HEK293 (cell line): ENCODE measurements around the gene TNFRSF17.

Experiments
- FEZF1 ChIP-seq: fragments of 450-650 bp; formaldehyde crosslinking; IDR thresholded peaks from 2 replicates; pipeline ENCODE4 v1.5.1; 2016; ENCODE audit warnings: missing biosample characterization, missing genetic modification characterization
- SP7 ChIP-seq: fragments of 450-650 bp; formaldehyde crosslinking; IDR thresholded peaks from 2 replicates; pipeline ENCODE4 v1.5.1; 2016; ENCODE audit warnings: missing biosample characterization, missing genetic modification characterization
- ZNF184 ChIP-seq: fragments of 450-650 bp; IDR thresholded peaks from 2 replicates; pipeline ENCODE4 v1.5.1; 2018; ENCODE audit warnings: missing biosample characterization, mild to moderate bottlenecking, missing genetic modification characterization
- ZNF292 ChIP-seq: fragments of 450-650 bp; formaldehyde crosslinking; IDR thresholded peaks from 2 replicates; pipeline ENCODE4 v1.5.1; 2016; ENCODE audit warnings: low read depth, missing biosample characterization, missing genetic modification characterization, borderline replicate concordance
- ZNF670 ChIP-seq: fragments of 450-650 bp; formaldehyde crosslinking; IDR thresholded peaks from 2 replicates; pipeline ENCODE4 v1.5.1; 2016; ENCODE audit warnings: missing biosample characterization, missing genetic modification characterization, low read depth
- ZNF768 ChIP-seq: fragments of 450-650 bp; formaldehyde crosslinking; IDR thresholded peaks from 2 replicates; pipeline ENCODE4 v1.5.1; 2018; ENCODE audit warnings: missing biosample characterization, mild to moderate bottlenecking, missing genetic modification characterization
- ZNF777 ChIP-seq: fragments of 450-650 bp; formaldehyde crosslinking; IDR thresholded peaks from 2 replicates; pipeline ENCODE4 v1.5.1; 2017; ENCODE audit warnings: missing biosample characterization, missing genetic modification characterization, borderline replicate concordance
- TF ChIP-seq, protein P1 (sequence below): fragments of 450-650 bp; formaldehyde crosslinking; IDR thresholded peaks from 2 replicates; pipeline ENCODE4 v1.5.1; 2016; ENCODE audit warnings: missing biosample characterization, missing genetic modification characterization
- TF ChIP-seq, protein P2 (sequence below): fragments of 450-650 bp; formaldehyde crosslinking; IDR thresholded peaks from 2 replicates; pipeline ENCODE4 v1.5.1; 2016; ENCODE audit warnings: missing biosample characterization, missing genetic modification characterization
- TF ChIP-seq, protein P3 (sequence below): fragments of 450-650 bp; formaldehyde crosslinking; IDR thresholded peaks from 2 replicates; pipeline ENCODE4 v1.5.1; 2016; ENCODE audit warnings: missing biosample characterization, missing genetic modification characterization
- TF ChIP-seq, protein P4 (sequence below): fragments of 450-650 bp; formaldehyde crosslinking; IDR thresholded peaks from 2 replicates; pipeline ENCODE4 v1.5.1; 2016; ENCODE audit warnings: missing biosample characterization, missing genetic modification characterization, low read depth
- TF ChIP-seq, protein P5 (sequence below): fragments of 450-650 bp; formaldehyde crosslinking; IDR thresholded peaks from 2 replicates; pipeline ENCODE4 v1.5.1; 2016; ENCODE audit warnings: missing biosample characterization, missing genetic modification characterization

DNA sequence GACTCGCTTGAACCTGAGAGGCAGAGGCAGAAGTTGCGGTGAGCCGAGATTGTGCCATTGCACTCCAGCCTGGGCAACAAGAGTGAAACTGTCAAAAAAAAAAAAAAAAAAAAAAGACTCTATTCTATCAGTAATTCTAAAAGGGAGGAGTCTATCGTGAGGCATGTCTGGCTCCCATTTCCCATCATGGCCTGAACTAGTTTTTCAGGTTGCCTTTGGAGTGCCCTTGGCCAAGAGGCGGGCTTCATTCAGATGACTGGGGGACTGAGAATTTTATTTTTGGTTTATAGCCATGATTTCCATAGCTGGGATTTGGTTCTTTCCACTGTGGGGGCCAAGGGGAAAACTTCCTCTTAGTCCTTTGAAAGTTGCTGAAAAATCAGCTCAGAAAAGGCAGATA lies 8.1 kb downstream of the TNFRSF17 start:
- TF ChIP-seq SP7 (tag by site-specific recombination) (no peak), ZNF777 (tag by site-specific recombination) (no peak), ZNF670 (tag by site-specific recombination) (no peak), FEZF1 (tag by site-specific recombination) (no peak), ZNF292 (tag by site-specific recombination) (no peak), ZNF768 (tag by site-specific recombination) (no peak), ZNF184 (tag by site-specific recombination) (no peak)
- TF ChIP-seq, protein P1, sequence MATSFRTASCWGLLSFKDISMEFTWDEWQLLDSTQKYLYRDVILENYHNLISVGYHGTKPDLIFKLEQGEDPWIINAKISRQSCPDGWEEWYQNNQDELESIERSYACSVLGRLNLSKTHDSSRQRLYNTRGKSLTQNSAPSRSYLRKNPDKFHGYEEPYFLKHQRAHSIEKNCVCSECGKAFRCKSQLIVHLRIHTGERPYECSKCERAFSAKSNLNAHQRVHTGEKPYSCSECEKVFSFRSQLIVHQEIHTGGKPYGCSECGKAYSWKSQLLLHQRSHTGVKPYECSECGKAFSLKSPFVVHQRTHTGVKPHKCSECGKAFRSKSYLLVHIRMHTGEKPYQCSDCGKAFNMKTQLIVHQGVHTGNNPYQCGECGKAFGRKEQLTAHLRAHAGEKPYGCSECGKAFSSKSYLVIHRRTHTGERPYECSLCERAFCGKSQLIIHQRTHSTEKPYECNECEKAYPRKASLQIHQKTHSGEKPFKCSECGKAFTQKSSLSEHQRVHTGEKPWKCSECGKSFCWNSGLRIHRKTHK (tag by site-specific recombination): no peak
- TF ChIP-seq, protein P2, sequence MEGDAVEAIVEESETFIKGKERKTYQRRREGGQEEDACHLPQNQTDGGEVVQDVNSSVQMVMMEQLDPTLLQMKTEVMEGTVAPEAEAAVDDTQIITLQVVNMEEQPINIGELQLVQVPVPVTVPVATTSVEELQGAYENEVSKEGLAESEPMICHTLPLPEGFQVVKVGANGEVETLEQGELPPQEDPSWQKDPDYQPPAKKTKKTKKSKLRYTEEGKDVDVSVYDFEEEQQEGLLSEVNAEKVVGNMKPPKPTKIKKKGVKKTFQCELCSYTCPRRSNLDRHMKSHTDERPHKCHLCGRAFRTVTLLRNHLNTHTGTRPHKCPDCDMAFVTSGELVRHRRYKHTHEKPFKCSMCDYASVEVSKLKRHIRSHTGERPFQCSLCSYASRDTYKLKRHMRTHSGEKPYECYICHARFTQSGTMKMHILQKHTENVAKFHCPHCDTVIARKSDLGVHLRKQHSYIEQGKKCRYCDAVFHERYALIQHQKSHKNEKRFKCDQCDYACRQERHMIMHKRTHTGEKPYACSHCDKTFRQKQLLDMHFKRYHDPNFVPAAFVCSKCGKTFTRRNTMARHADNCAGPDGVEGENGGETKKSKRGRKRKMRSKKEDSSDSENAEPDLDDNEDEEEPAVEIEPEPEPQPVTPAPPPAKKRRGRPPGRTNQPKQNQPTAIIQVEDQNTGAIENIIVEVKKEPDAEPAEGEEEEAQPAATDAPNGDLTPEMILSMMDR (tag by site-specific recombination): no peak
- TF ChIP-seq, protein P3, sequence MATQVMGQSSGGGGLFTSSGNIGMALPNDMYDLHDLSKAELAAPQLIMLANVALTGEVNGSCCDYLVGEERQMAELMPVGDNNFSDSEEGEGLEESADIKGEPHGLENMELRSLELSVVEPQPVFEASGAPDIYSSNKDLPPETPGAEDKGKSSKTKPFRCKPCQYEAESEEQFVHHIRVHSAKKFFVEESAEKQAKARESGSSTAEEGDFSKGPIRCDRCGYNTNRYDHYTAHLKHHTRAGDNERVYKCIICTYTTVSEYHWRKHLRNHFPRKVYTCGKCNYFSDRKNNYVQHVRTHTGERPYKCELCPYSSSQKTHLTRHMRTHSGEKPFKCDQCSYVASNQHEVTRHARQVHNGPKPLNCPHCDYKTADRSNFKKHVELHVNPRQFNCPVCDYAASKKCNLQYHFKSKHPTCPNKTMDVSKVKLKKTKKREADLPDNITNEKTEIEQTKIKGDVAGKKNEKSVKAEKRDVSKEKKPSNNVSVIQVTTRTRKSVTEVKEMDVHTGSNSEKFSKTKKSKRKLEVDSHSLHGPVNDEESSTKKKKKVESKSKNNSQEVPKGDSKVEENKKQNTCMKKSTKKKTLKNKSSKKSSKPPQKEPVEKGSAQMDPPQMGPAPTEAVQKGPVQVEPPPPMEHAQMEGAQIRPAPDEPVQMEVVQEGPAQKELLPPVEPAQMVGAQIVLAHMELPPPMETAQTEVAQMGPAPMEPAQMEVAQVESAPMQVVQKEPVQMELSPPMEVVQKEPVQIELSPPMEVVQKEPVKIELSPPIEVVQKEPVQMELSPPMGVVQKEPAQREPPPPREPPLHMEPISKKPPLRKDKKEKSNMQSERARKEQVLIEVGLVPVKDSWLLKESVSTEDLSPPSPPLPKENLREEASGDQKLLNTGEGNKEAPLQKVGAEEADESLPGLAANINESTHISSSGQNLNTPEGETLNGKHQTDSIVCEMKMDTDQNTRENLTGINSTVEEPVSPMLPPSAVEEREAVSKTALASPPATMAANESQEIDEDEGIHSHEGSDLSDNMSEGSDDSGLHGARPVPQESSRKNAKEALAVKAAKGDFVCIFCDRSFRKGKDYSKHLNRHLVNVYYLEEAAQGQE: no peak
- TF ChIP-seq, protein P4, sequence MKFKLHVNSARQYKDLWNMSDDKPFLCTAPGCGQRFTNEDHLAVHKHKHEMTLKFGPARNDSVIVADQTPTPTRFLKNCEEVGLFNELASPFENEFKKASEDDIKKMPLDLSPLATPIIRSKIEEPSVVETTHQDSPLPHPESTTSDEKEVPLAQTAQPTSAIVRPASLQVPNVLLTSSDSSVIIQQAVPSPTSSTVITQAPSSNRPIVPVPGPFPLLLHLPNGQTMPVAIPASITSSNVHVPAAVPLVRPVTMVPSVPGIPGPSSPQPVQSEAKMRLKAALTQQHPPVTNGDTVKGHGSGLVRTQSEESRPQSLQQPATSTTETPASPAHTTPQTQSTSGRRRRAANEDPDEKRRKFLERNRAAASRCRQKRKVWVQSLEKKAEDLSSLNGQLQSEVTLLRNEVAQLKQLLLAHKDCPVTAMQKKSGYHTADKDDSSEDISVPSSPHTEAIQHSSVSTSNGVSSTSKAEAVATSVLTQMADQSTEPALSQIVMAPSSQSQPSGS (tag by site-specific recombination): no peak
- TF ChIP-seq, protein P5, sequence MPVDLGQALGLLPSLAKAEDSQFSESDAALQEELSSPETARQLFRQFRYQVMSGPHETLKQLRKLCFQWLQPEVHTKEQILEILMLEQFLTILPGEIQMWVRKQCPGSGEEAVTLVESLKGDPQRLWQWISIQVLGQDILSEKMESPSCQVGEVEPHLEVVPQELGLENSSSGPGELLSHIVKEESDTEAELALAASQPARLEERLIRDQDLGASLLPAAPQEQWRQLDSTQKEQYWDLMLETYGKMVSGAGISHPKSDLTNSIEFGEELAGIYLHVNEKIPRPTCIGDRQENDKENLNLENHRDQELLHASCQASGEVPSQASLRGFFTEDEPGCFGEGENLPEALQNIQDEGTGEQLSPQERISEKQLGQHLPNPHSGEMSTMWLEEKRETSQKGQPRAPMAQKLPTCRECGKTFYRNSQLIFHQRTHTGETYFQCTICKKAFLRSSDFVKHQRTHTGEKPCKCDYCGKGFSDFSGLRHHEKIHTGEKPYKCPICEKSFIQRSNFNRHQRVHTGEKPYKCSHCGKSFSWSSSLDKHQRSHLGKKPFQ (tag by site-specific recombination): no peak
